GM19238 (cell line): ENCODE measurements around the gene S100A14.

Experiments
- DNase-seq: peaks from one replicate; pipeline ENCODE4 v3.0.0; 2011; ENCODE audit warnings: low spot score; ENCODE audit not compliant: insufficient read length

S100A14 gene

DNA sequence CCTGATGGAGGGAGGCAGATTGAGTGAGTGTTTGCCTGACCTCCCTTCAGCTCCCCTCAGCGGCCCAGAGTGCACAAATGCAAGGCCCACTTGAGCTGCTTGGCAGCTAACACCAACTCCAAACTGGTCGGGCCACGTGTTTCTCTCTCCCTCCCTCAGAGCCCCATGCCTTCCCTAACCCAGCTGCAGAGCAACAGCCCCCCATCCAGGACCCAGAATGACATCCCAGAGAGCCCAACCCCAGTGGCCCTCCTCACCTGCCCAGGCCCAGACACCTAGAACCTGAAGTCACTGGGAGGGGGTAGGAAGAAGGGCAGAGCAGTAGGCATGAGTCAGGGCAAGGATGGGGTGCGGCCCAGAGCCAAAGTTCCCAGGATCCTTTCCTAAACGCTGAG lies 789 bp upstream of the S100A14 start:
- DNase-seq = no peak

DNA sequence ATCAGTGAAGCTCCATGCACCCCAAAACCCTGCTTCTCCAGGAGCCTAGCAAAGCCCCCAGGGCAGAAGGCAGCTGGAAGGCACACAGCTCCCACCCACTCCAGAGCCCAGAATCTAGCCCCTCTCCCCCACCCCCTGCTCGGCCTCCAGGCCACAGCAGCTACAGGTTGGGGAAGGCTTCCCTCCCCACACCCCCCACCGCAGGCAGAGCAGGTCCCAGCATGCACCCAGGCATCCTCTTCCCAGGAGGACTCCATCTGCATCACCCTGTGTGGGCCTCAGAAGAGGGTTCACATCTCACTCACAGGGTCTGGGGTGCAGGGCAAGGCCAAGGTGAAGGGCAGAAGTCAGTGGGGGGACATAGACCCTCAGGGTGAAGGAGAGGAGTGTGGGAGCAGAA lies 719 bp downstream of the S100A14 start:
- no peak for DNase-seq

DNA sequence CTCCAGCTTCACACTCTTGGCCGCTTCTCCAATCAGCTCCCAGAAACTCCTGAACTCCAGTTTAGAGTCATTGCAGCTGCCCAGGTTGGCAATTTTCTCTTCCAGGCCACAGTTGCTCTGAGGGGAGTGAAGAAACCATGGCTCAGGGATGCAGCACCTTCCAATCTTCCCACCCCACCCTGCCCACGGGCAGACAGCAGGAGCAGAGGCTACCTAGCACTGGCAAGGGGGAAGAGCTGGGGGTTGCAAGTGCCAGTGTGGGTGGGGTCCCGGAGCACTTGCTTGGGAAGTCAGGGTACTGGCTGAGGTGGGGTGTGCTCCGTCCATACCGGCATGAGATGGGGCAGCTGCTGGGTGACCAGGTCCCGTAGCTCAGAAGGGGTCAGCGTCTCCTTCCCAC lies 1.2 kb downstream of the S100A14 start:
- no peak for DNase-seq

- no peak for DNase-seq
Observed at GRCh38 chr1:153614189-153614900, 1.8 kb downstream of the S100A14 start.

DNA sequence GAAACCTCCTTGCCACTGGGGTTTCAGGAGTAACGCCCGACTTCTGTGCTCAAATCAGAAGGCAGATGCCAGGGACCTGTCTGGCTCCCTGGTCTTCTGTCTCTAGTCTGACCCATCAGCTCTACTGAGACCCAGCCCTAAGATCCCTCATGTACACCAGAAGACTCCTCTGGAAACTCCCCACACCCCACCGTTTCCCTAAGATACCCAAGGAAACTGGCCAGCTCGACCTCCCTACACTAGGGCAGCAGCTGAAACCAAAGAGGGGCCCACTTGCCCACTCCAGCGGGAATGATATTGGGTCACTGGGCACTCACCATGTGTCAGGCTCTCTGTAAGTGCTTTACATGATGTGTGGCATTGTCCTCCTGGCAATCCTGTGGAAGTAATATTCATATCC lies 2.7 kb downstream of the S100A14 start:
- DNase-seq = no peak

DNA sequence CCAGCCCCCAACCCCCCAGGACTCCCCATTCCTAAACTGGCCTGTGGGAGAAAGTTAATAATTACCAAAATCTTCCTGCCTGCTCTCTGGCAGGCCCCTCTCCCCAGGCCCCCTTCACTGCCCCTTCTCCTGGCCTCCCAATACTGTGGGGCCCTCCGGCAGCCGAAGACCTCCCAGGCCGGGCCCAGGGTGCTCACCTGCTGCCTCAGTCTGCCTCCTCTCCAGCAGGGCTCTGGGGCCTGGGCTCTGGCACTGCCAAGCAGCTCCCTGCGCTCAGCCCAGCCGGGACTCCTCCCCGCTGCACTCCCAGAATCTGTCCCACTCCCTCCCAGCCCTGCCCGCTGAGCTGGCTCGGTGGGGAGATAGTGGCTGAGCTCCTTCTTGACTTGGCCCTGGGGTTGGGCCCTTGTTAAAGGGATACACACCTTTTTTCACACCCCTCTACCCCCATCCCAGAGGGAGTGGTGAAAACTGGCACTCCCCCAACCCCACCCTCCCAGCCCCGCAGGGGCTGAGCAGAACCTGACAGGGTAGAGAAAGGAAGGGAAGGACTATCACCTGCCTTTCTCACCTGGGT lies 3.3 kb downstream of the S100A14 start, which contains the start of gene S100A16:
S100A16 (minus strand) TSS at position 383 of the 577 bp plus-strand sequence. CDS start 4,986 bp downstream, outside the sequence.
- DNase-seq = no peak

GRCh38 chr1:153612111-153612754 lies 3.9 kb downstream of the S100A14 start:
- DNase-seq = no peak

- no peak for DNase-seq
Observed at GRCh38 chr1:153611356-153611755, 4.8 kb downstream of the S100A14 start.

DNA sequence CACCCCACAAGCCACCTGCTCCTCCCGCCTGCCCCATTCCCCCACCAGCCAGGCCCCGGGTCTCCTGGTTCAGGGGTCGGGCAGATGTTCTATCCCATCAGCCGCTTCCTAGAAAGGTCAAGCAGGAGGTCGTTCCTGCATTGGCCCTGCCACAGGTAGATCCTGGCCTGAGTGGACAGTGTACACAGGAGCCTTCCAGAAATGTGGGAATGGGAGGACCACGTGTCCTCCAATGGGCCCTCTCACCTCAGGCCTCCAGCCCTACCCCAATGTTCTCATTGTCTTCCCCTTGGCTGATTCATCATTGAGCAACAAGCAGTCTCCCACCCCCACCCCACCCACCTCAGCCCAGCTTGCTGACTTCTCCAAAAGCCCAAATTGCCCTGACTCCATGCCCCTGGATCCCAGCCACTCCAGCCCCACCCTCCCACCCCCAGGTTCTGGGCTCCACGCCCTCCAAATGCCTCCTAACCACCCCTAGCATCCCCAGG lies 5.3 kb downstream of the S100A14 start:
- DNase-seq = no peak

DNA sequence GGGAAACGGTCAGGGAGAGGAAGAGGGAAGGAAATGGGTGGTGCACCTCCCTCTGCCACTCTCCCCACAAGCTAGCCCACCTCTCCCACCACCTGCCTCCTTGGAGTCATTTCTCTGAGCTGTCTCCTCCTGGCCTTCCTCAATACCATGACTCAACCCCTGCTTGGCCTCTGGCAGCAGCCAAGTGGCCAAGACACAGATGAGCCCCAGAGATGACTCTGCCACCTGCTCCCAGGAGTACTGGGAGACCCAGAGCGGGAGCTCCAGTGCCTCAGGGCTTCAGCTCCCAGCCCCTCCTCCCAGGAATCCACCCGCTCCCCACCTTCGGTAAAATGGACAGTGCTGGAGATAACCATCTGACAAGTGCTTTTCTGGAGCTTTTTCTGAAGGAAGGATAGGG lies 5.8 kb downstream of the S100A14 start:
- DNase-seq = no peak

- DNase-seq = no peak
Observed at GRCh38 chr1:153609585-153609907, 6.6 kb downstream of the S100A14 start.

GRCh38 chr1:153608742-153609584 lies 7.2 kb downstream of the S100A14 start:
- DNase-seq = no peak

DNA sequence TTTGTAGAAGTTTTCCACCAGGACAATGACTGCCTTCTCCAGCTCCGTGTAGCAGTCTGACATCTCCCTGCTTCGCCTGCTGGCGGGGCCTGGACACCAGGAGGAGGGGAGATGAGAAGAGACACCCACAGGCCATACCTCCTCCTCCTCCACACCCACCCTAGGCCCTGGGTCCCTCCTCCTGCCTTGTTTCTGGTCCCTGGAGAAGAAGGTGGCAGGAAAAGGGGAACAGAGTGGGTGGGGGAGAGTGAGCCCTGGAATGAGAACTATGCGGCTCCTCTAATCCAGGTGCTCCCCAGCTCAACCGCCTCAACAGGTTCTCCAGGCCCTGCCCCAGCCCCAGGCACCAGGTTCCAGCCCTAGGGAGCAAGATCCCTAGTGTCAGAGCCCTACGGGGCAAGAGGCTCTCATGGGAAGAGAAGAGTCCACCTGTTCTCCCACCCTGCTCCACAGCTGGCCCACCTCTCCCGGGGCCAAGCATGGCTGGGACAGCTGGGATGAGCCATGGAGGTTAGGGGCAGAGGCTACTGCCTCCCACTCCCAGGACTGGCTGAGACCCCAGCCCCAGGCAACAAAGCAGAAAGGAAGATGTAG lies 7.9 kb downstream of the S100A14 start:
- DNase-seq = no peak

DNA sequence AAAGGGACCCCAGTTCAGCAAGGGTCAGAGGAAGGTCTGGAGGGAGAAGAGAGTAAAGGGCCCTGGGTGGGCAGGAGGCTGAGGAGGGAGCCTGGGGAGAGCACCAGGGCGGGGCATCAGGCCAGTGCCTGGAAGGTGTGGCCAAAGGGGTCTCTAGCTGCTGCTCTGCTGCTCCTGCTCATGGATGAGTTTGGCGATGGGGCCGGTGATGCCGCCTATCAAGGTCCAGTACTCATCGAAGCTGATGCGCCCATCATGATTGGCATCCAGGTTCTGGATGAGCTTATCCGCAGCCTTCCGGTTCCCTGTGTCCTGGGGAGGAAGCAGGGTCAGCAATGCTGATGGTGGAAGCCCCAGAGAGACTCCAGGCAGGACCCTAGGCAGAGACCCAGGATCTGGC lies 8.7 kb downstream of the S100A14 start:
- no peak for DNase-seq

GRCh38 chr1:153606194-153606593 lies 9.9 kb downstream of the S100A14 start:
- no peak for DNase-seq

- DNase-seq = no peak
Observed at GRCh38 chr1:153602749-153603148, 13.4 kb downstream of the S100A14 start.

DNA sequence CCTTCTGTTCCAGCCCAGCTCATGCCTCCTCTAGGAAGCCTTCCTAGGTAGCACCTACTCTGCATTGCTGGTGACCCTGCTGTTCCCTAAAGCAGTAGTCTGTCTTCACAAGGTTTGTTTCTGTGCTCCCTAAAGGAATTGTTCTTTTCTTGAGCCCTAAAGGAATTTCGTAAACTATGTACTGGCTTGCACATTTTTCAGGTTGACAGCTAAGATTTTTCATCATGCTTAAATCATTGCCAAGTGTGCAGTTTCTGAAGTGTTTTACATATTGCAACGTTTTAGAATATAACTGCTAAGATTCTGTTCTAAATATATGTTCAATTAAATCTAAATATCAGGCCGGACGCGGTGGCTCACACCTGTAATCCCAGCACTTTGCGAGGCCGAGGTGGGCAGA lies 16.3 kb downstream of the S100A14 start:
- DNase-seq = no peak

- peak; percentile 88 for DNase-seq
Observed at GRCh38 chr1:153598309-153599172, 17.6 kb downstream of the S100A14 start.

DNA sequence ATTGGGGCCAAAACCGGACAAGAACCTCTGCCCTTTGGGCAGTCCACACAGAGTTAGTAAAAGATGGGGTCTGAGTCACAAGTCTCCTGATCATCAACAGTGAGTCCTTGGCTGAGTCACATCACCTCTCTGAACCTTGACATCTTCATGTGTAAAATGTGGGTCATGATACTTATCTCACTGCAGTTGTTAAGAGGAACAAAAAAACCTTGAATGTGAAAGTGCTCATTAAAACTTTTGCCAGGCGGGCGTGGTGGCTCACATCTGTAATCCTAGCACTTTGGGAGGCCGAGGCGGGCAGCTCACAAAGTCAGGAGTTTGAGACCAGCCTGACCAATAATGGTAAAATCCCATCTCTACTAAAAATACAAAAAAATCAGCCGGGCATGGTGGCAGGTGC lies 18.9 kb downstream of the S100A14 start:
- no peak for DNase-seq

DNA sequence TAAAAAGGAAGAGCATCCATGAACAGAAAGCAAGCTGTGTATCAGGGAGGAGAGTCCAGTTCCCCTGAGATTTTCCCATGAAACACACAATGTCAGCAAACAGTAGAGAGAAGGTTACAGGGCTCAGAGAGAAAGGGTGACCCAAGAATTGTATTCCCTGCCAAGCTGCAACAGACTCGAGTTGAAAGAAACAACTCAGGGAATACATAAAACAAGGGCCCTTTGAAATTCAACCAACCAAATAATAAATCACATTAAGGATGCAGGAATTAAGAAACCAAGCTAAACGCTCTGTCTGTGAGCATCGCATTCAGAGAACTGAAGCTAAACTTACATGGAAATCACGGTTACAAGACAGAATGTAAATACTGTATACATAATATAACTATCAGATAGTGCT lies 23.4 kb downstream of the S100A14 start:
- no peak for DNase-seq
